H7 (cell line): ENCODE results near the gene LRRIQ1. TPM values are rescaled to one million over a fixed set of nuclear protein-coding genes. Genes with fewer than 3 reads are reported as not detected.

ENCODE experiments used
- DNase-seq: peaks from one replicate; pipeline ENCODE4 v3.0.0; 2012
- H3K27me3 ChIP-seq: 2 replicates; pipeline ENCODE4 v1.6.0; 2011; ENCODE audit warnings: mild to moderate bottlenecking, low read length; ENCODE audit not compliant: control insufficient read depth, insufficient read depth
- H3K36me3 ChIP-seq: replicated peaks from 2 replicates; pipeline ENCODE4 v1.5.1; 2011; ENCODE audit warnings: low read length; ENCODE audit not compliant: control insufficient read depth, insufficient read depth
- H3K4me3 ChIP-seq: 2 replicates; pipeline ENCODE4 v1.5.1; 2011; ENCODE audit warnings: low read depth, mild to moderate bottlenecking, control low read depth, low read length, moderate library complexity; ENCODE audit not compliant: insufficient read depth
- total RNA-seq: library from RNA; depleted of rRNA; stranded (reverse); fragments of >200 nt; shearing (Covaris generic); gene quantifications from 2 replicates; pipeline ENCODE4 v1.2.3, GENCODE V29; 2014

The LRRIQ1 gene
- total RNA-seq, 1 experiment from 2014 or later: 0.17 TPM

DNA sequence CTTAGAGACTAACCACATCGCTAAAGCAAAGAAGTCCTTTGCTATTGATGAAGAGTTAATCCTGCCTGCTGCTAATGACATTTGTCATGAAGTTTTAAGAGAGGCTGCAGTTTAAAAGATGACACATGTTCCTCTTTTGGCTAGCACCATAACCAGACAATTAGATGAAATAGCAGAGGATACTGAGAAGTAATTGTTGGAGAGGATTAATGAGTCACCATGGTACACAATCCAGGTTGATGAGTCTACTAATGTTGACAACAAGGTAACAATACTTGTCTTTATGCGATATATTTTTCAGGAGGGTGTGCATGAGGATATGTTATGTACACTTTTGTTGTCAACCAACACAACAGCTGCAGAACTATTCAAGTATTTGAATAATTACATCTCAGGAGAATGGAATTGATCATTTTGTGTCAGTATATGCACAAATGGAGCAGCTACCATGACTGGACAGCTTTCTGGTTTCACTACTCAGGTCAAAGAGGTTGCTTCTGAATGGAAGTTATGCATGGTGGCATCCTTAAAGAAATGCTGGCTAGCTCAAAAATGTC is 56.7 kb downstream of the LRRIQ1 start:
- no peaks in the 10 kb centered on the region for H3K36me3 ChIP-seq

GRCh38 chr12:85095501-85095900 is 59.4 kb downstream of the LRRIQ1 start:
- no peaks in the 10 kb centered on the region for H3K36me3 ChIP-seq
- DNase-seq: no peak

More for the DNA sequence above, 56.7 kb downstream of the LRRIQ1 start:
- Histone ChIP-seq H3K27me3 (no peaks in the 10 kb centered on the region), H3K4me3 (no peak overlapping the region)
- DNase-seq: no peak

GRCh38 chr12:85130646-85131045 is 94.5 kb downstream of the LRRIQ1 start:
- Histone ChIP-seq H3K4me3 (no peak overlapping the region), H3K27me3 (no peaks in the 10 kb centered on the region), H3K36me3 (no peaks in the 10 kb centered on the region)
- DNase-seq: no peak

More at GRCh38 chr12:85095501-85095900, 59.4 kb downstream of the LRRIQ1 start:
- Histone ChIP-seq H3K27me3 (no peaks in the 10 kb centered on the region), H3K4me3 (no peak overlapping the region)

DNA sequence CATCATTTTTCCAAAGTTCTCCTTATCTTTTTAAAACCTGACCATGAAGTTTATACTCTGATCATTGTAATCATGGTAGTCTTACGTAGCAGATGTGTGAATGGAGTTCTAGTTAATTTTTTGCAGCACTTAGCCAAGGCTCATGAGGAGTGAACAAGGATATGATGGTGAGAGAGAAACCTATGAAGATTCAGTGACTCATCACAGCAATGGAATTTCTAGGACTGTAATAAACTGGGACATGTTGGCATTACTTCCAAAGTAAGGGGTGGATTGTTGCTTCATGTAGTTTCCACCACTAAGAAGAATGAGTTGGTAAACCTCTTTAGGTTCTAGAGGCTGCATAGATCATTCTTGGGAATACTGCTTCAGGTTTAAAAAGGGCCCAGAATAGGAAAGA is 102.7 kb downstream of the LRRIQ1 start:
- Histone ChIP-seq H3K4me3 (no peak overlapping the region), H3K27me3 (no peaks in the 10 kb centered on the region), H3K36me3 (no peaks in the 10 kb centered on the region)
- DNase-seq: no peak

DNA sequence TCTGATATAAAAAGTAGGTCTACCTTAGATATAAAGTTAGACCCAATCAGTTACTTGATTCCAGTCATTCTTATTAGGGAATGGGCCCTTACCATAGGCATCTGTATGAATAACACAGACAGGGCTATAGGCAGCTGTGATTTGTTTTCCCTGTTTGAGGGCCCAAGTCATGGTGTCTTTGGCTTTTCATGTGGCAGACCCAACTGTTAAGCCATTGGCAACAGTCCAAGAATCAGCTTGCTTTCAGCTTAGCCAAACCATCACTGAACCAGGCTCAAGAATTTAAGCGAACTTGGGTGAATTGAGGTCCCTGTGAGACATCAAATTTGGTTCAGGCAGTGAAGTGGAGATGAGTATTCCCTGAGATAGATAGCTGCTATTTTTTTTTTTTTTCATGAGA is 111.2 kb downstream of the LRRIQ1 start:
- no peak for DNase-seq
- Histone ChIP-seq H3K4me3 (no peak overlapping the region), H3K36me3 (no peaks in the 10 kb centered on the region), H3K27me3 (no peaks in the 10 kb centered on the region)

- Histone ChIP-seq H3K27me3 (no peaks in the 10 kb centered on the region), H3K36me3 (no peaks in the 10 kb centered on the region), H3K4me3 (no peak overlapping the region)
- no peak for DNase-seq
Measured at GRCh38 chr12:85152311-85152729, 116.2 kb downstream of the LRRIQ1 start.

GRCh38 chr12:85155791-85156190 is 119.6 kb downstream of the LRRIQ1 start:
- H3K27me3 ChIP-seq: no peaks in the 10 kb centered on the region
- DNase-seq: no peak
- no peaks in the 10 kb centered on the region for H3K36me3 ChIP-seq

DNA sequence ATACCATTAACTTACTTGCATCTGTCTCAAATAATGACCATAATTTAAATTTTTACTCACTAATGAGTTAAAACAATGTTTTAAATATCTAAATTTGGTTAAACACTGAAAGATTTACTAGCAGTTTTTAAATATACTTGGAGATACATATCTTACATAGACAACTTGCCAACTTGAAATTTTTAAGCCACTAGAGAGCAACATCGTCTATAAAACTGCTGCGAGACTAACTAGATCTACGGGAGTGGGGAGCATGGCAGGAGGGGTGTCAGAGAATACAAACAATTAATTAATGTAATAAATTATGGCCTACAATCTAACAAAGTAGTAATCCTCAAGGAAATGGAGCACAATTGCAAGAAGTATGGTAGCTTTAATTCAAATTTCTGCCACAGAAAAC is 120.4 kb downstream of the LRRIQ1 start:
- DNase-seq: no peak
- Histone ChIP-seq H3K27me3 (no peaks in the 10 kb centered on the region), H3K36me3 (no peaks in the 10 kb centered on the region), H3K4me3 (no peak overlapping the region)

More at GRCh38 chr12:85155791-85156190, 119.6 kb downstream of the LRRIQ1 start:
- H3K4me3 ChIP-seq: no peak overlapping the region

DNA sequence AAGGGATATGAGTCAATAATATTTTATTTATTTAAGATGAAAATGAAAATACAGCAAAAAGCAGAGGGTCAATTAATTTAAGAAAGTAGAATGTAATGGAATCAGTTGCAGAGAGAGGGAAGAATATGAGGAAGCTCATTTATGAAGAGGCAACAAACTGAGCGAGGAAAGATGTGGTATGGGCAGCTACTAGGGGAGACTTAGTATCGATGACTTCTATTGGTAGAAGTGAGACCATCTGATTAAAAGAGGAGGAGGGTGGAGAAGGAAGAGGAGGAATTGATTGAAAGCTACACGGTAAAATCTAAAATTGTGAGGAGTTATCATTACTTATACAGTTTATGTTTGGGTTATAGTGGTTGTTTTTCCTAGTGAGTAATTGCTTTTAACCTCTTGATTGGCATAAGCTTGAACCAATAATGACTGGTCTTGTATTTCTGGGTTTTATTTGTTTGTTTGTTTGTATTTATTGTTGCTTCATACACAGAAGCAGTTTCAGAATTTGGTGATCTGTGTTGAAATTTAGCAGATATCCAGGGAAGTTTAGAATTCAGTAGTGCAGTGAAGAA is 121.0 kb downstream of the LRRIQ1 start:
- H3K4me3 ChIP-seq: no peak overlapping the region
- DNase-seq: no peak
- H3K27me3 ChIP-seq: no peaks in the 10 kb centered on the region
- H3K36me3 ChIP-seq: no peaks in the 10 kb centered on the region

- H3K36me3 ChIP-seq: no peaks in the 10 kb centered on the region
Measured at GRCh38 chr12:85163752-85164321, 127.7 kb downstream of the LRRIQ1 start.

DNA sequence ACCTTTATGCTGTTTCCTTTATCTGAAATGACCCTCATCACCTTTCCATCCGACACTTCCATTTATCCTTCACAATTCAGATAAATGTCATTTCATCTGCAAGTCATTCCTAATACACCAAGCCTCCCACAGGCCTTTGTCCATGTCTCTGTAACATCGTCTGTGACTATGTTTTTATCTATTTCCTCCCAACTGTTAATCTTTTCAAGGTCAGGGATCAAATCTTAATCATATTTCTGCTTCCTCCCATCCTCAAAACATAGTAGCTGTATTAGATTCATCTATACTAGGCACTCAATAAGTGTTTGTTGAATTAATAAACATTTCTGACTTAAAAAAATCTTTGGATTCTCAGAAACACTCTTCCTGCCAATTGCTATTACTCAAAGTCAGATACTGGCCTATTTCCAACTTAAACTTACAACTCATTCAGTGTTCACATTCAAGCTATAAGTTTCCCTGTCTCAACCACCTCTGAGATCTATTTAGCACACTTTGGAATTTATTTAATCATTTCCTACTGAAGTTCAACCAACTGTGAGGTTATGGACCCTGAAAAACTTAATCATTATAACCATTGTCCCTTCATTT is 143.6 kb downstream of the LRRIQ1 start:
- Histone ChIP-seq H3K36me3 (no peaks in the 10 kb centered on the region), H3K27me3 (no peaks in the 10 kb centered on the region), H3K4me3 (no peak overlapping the region)
- no peak for DNase-seq

More at GRCh38 chr12:85163752-85164321, 127.7 kb downstream of the LRRIQ1 start:
- no peaks in the 10 kb centered on the region for H3K27me3 ChIP-seq
- DNase-seq: no peak
- H3K4me3 ChIP-seq: no peak overlapping the region

DNA sequence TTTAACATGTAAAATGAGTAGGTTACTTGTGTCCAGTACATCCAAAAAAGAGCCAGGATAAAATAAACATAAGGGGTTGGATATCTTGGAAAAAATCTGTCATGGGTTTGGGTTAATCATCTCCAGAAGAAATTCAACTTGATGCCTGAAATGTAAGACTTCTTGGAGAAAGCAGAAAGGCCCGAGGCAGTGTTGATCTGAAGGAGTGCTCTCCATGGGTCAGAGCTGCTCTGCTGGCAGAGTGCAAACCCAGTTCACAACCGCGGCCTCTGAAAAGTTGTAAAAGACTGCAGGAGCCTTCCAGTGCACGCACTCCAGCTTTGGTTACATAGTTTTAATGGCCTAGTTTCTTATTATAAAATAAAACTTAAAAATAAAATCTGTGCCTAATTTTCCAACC is 146.5 kb downstream of the LRRIQ1 start:
- DNase-seq: no peak
- Histone ChIP-seq H3K4me3 (no peak overlapping the region), H3K36me3 (no peaks in the 10 kb centered on the region), H3K27me3 (no peaks in the 10 kb centered on the region)

GRCh38 chr12:85183855-85184254 is 147.7 kb downstream of the LRRIQ1 start:
- Histone ChIP-seq H3K27me3 (no peaks in the 10 kb centered on the region), H3K36me3 (no peaks in the 10 kb centered on the region), H3K4me3 (no peak overlapping the region)
- DNase-seq: no peak

- H3K36me3 ChIP-seq: no peaks in the 10 kb centered on the region
- H3K27me3 ChIP-seq: no peaks in the 10 kb centered on the region; the same call in 1 of the 2 replicates
- no peak overlapping the region for H3K4me3 ChIP-seq
- DNase-seq: no peak
Measured at GRCh38 chr12:85186236-85186635, 150.1 kb downstream of the LRRIQ1 start.

- no peak overlapping the region for H3K4me3 ChIP-seq
- DNase-seq: no peak
- no peaks in the 10 kb centered on the region; the same call in 1 of the 2 replicates for H3K27me3 ChIP-seq
- no peaks in the 10 kb centered on the region for H3K36me3 ChIP-seq
Measured at GRCh38 chr12:85188619-85189018, 152.5 kb downstream of the LRRIQ1 start.
